Smooth muscle cell (in vitro differentiated cells): Measurements from ENCODE around the gene PAF1. TPM values are rescaled to one million over a fixed set of nuclear protein-coding genes. Genes with fewer than 3 reads are reported as not detected.

ENCODE experiments used
- DNase-seq: peaks from one replicate; lab custom pipeline; 2025; ENCODE audit not compliant: unreplicated experiment; lab: John Stamatoyannopoulos, UW
- H2AFZ ChIP-seq: fragments of 200-600 bp; sonication (generic); 2 replicates; pipeline ENCODE4 v1.6.0; 2016; ENCODE audit warnings: antibody characterized with exemption, low read depth, mild to moderate bottlenecking
- H3F3A ChIP-seq: fragments of 200-600 bp; sonication (generic); 2 replicates; pipeline ENCODE4 v1.6.0; 2017; ENCODE audit warnings: antibody characterized with exemption, low read depth
- H3K27ac ChIP-seq: fragments of 200-600 bp; sonication (generic); 2 replicates; pipeline ENCODE4 v1.5.1; 2016; ENCODE audit warnings: low read depth, mild to moderate bottlenecking
- H3K27me3 ChIP-seq: fragments of 200-600 bp; sonication (generic); 2 replicates; pipeline ENCODE4 v1.6.1; 2016; ENCODE audit warnings: low read depth, mild to moderate bottlenecking
- H3K36me3 ChIP-seq: fragments of 200-600 bp; sonication (generic); 2 replicates; pipeline ENCODE4 v1.5.1; 2016; ENCODE audit warnings: low read depth
- H3K4me1 ChIP-seq: fragments of 200-600 bp; sonication (generic); 2 replicates; pipeline ENCODE4 v1.5.1; 2016; ENCODE audit warnings: low read depth
- H3K4me2 ChIP-seq: fragments of 200-600 bp; sonication (generic); 2 replicates; pipeline ENCODE4 v1.6.0; 2016; ENCODE audit warnings: mild to moderate bottlenecking
- H3K4me3 ChIP-seq: fragments of 200-600 bp; sonication (generic); 2 replicates; pipeline ENCODE4 v1.5.1; 2016; ENCODE audit warnings: mild to moderate bottlenecking
- H3K79me2 ChIP-seq: fragments of 200-600 bp; sonication (generic); 2 replicates; pipeline ENCODE4 v1.6.0; 2016; ENCODE audit warnings: low read depth, mild to moderate bottlenecking
- H3K9ac ChIP-seq: fragments of 200-600 bp; sonication (generic); 2 replicates; pipeline ENCODE4 v1.6.0; 2016; ENCODE audit warnings: low read depth
- H3K9me3 ChIP-seq: fragments of 200-600 bp; sonication (generic); replicated peaks from 2 replicates; pipeline ENCODE4 v1.5.1; 2016; ENCODE audit warnings: low read depth
- H4K20me1 ChIP-seq: fragments of 200-600 bp; sonication (generic); 2 replicates; pipeline ENCODE4 v1.6.0; 2016; ENCODE audit warnings: low read depth
- WGBS: methylation state at CpG from one replicate; pipeline ENCODE4 v1.1.7; 2016; ENCODE audit warnings: low lambda C conversion rate; 5-methylcytosine and 5-hydroxymethylcytosine counted together
- polyA plus RNA-seq: library from polyadenylated mRNA; unstranded; fragments of >200 nt; fragmentation: Nextera tagmentation; extraction: Ambion mirVana; gene quantifications from 2 replicates; pipeline ENCODE4 v1.2.1, GENCODE V29; 2016
- total RNA-seq: library from RNA; depleted of rRNA; stranded (reverse); fragments of >200 nt; gene quantifications from 2 replicates; pipeline ENCODE4 v1.2.3, GENCODE V29; 2014
- TF ChIP-seq, protein P1 (sequence below): fragments of 200-600 bp; sonication (generic); IDR thresholded peaks from 2 replicates; pipeline ENCODE4 v1.5.1; 2017; ENCODE audit warnings: borderline replicate concordance, mild to moderate bottlenecking, antibody characterized with exemption; ENCODE audit not compliant: insufficient read depth, poor library complexity, severe bottlenecking

Gene PAF1
- total and polyA plus RNA-seq, 2 experiments from 2014 or later = 27.8 to 42.7 TPM

DNA sequence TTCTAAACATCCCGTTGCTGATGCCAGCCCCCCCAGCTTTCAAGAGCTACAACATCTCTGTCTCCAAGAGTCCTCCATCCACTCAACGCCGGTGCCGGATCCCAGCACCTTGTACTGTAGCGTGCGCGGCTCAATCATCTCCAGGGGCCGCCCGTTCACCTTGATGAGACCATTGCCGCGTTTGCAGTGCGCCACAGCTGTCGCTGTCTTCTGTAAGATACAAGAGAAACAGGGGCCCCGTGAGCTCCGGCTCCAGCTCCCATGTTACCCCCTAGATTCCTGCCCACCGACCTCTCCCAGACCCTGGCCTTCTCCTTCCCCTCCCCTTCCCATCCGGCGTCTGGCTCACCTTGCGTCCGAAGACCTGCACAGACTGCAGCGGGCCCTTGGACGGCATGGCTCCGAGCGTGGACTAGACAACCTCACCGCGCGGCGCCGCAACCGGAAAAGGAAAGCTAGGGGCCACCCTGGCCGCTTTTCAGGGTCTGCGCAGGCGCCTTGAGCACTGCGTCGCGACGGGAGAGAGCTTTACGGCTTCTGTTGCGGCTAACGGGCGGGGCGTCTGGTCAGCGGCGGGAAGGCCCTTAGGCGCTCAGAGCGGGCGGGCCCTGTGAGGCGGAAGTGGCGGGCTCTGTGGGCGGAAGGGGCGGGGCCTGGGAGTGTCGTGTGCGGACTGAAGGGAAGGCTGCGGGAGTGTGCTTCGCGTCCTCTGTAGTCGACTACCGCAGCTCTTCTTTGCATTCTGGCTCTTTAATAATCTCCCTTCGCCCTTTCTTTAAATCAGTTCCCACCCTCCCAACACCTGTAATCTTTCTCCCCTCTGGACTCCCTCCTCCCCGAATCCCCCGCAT lies 44.8 kb upstream of the PAF1 start, which contains the start of gene RPS16:
Gene RPS16 (minus strand): TSS at position 451 of the 851 bp plus-strand sequence. CDS start 54 bp downstream, at position 397.
- peaks cover 15% of the 10 kb centered on the region for H3K36me3 ChIP-seq
- peak within 1 kb of the TSS; percentile 98 for H3K4me2 ChIP-seq
- peaks cover 20% of the 10 kb centered on the region for H3K4me1 ChIP-seq
- H4K20me1 ChIP-seq = peaks cover 24% of the 10 kb centered on the region
- WGBS = 1% methylated on average over 59 of the region's 61 CpGs
- H3K4me3 ChIP-seq = peak within 1 kb of the TSS; percentile 98
- DNase-seq = peak; percentile 93
- peak within 1 kb of the TSS; percentile 76 for H3K27ac ChIP-seq
- no peaks in the 10 kb centered on the region for H3K27me3 ChIP-seq
- H3F3A ChIP-seq = peaks cover 32% of the 10 kb centered on the region
- no peak within 1 kb of the TSS for H2AFZ ChIP-seq
- TF ChIP-seq, protein P1, sequence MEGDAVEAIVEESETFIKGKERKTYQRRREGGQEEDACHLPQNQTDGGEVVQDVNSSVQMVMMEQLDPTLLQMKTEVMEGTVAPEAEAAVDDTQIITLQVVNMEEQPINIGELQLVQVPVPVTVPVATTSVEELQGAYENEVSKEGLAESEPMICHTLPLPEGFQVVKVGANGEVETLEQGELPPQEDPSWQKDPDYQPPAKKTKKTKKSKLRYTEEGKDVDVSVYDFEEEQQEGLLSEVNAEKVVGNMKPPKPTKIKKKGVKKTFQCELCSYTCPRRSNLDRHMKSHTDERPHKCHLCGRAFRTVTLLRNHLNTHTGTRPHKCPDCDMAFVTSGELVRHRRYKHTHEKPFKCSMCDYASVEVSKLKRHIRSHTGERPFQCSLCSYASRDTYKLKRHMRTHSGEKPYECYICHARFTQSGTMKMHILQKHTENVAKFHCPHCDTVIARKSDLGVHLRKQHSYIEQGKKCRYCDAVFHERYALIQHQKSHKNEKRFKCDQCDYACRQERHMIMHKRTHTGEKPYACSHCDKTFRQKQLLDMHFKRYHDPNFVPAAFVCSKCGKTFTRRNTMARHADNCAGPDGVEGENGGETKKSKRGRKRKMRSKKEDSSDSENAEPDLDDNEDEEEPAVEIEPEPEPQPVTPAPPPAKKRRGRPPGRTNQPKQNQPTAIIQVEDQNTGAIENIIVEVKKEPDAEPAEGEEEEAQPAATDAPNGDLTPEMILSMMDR = no peak
- H3K9ac ChIP-seq = peak within 1 kb of the TSS; percentile 95
- H3K9me3 ChIP-seq = no peaks in the 10 kb centered on the region
- peaks cover 32% of the 10 kb centered on the region for H3K79me2 ChIP-seq

DNA sequence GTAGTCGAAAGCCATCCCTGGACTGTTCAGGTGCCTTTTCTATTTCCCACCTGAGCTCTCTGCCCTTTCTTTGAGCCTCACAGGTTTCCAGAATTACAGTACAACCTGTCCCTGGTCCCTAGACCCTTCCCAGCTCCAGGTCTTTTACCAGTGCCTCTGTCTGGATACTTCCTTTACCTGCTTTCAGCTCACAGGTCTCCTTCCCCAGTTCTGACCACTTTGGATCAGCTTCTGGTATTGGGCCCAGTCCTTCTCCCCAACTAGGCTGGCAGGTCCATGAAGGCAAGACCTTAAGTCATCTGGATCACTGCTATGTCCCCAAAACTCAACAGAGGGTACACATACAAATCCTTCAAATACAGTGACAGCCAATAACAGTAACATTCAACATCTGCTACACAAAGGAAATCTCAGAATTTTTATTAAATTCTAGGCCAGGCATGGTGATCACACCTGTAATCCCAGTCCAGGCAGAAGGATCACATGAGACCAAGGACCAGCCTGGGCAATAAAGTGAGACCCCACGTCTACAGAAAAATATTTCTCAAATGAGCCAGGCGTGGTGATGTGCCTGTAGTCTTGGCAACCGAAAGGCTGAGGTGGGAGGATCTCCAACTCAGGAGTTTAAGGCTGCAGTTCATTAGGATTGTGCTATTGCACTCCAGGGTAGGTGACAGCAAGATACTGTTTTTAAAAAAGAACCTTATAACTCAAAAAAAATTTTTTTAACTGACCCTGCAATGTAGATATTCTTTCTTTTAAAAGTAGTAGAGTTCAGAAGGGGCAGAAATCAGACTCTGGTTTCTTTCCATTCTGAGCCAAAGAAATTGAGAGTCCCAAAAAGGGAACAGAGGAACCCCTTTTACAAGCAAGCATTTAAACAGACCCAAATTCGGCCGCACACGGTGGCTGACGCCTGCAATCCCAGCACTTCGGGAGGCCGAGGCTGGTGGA lies 43.5 kb upstream of the PAF1 start:
- Histone ChIP-seq H4K20me1 (peaks cover 24% of the 10 kb centered on the region), H3K27me3 (no peaks in the 10 kb centered on the region), H3F3A (peaks cover 32% of the 10 kb centered on the region), H3K27ac (peak overlapping the region; percentile 76), H3K9me3 (no peaks in the 10 kb centered on the region), H3K4me2 (peak overlapping the region; percentile 98), H3K79me2 (peaks cover 32% of the 10 kb centered on the region), H2AFZ (no peak overlapping the region), H3K9ac (peak overlapping the region; percentile 95), H3K4me3 (peak overlapping the region; percentile 98), H3K4me1 (peaks cover 20% of the 10 kb centered on the region), H3K36me3 (peaks cover 15% of the 10 kb centered on the region)
- WGBS = 48% methylated on average over 10 of the region's 10 CpGs
- DNase-seq = no peak
- TF ChIP-seq, protein P1 = no peak

DNA sequence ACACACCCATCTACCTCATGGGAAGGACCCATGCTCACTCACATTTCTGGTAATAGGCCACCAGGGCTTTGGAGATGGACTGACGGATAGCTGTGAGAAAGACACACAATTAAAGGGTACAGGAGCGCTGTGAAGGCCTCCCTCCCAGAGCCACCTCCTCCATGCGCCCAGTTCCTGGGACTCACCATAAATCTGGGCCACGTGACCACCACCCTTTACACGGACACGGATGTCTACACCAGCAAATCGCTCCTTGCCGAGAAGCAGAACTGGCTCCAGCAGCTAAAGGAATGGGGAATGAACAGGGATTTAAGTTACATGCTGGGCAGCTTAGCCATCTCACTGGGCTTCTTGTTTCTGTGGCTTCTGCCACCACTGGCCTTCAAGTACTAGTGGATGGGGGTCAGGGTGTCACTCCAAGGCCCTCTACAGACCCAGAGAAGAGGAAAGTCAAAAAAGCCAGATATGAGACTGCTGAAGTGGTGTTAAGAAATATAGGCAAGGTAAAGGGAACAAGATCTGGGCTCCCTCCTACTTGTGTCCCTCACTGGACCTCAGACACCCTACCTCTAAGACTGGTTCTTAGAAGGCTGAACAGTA lies 42.7 kb upstream of the PAF1 start:
- Histone ChIP-seq H3K9ac (peak overlapping the region; percentile 95), H3K4me1 (peaks cover 27% of the 10 kb centered on the region), H3F3A (peaks cover 39% of the 10 kb centered on the region), H2AFZ (no peak overlapping the region), H3K4me3 (no peak overlapping the region), H4K20me1 (peaks cover 24% of the 10 kb centered on the region), H3K36me3 (peaks cover 15% of the 10 kb centered on the region), H3K27ac (peak overlapping the region; percentile 76), H3K4me2 (no peak overlapping the region), H3K27me3 (no peaks in the 10 kb centered on the region), H3K79me2 (peaks cover 32% of the 10 kb centered on the region), H3K9me3 (no peaks in the 10 kb centered on the region)
- no peak for DNase-seq
- TF ChIP-seq, protein P1 = no peak
- 97% methylated on average over 8 of the region's 8 CpGs for WGBS
